Bronchial epithelial cell (primary cell): Measurements from ENCODE around the gene PLD1. TPM values are rescaled to one million over a fixed set of nuclear protein-coding genes. Genes with fewer than 3 reads are reported as not detected.

Experiments used
- DNase-seq: peaks from one replicate; pipeline ENCODE4 v3.0.0-alpha.2; 2010; ENCODE audit warnings: low read depth
- FAIRE-seq: peaks from 2 replicates; lab custom pipeline; 2011; peaks lifted over from hg19 to GRCh38; lab: Jason Lieb, UNC
- H3K27me3 ChIP-seq: 2 replicates; pipeline ENCODE4 v1.5.1; 2011; ENCODE audit warnings: low read length; ENCODE audit not compliant: control insufficient read depth, insufficient read depth
- H3K36me3 ChIP-seq: 2 replicates; pipeline ENCODE4 v1.5.1; 2011; ENCODE audit warnings: low read length; ENCODE audit not compliant: control insufficient read depth, insufficient read depth
- H3K4me3 ChIP-seq: 2 replicates; pipeline ENCODE4 v1.5.1; 2011; ENCODE audit warnings: mild to moderate bottlenecking, low read depth, low read length, control low read depth
- CTCF ChIP-seq: IDR thresholded peaks from 2 replicates; pipeline ENCODE4 v1.5.1; 2011; ENCODE audit warnings: mild to moderate bottlenecking, moderate library complexity, low read length, control low read depth, inconsistent platforms; ENCODE audit not compliant: insufficient read depth, severe bottlenecking
- total RNA-seq: library from RNA; depleted of rRNA; stranded (reverse); fragments of >200 nt; gene quantifications from 2 replicates; pipeline ENCODE4 v1.2.1, GENCODE V29; 2014

PLD1 gene
- total RNA-seq, 1 donor from 2014 or later, result 10.5 TPM

DNA sequence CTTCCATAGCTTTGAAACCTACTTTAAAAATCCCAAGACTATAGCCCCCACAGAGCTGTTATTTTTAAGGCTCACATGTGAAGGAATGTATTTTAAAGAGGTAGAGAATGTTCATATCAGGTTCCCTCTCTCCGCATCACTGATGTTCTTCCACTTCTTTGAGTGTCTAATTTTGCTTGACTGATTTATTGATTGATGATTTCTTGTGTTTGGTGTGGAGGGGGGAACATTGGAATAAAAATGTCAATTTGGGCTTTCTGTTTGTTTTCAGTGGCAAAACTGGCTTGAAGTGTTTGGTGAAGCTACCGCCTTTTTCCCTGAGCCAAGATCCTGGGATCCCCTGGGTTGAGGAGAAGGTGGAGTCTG is 30.1 kb upstream of the PLD1 start:
- Histone ChIP-seq H3K36me3 (no peaks in the 10 kb centered on the region), H3K4me3 (no peak overlapping the region), H3K27me3 (no peaks in the 10 kb centered on the region)
- FAIRE-seq, result no peak
- TF ChIP-seq CTCF, result no peak
- no peak for DNase-seq

DNA sequence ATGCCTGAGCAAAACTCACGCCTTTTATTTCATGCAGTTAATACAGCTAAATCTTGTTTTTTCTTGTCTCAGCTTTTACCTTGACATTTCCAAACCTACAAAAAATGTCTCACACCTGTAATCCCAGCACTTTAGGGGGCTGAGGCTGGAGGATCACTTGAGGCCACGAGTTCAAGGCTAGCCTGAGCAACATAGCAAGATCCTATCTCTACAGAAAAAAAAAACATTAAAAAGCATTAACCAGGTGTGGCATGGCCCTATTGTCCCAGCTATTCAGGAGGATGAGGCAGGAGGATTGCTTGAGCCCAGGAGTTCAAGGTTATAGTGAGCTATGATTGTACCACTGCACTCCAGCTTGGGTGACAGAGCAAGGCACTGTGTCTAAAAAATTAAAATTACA is 29.0 kb upstream of the PLD1 start:
- TF ChIP-seq CTCF, result no peak
- no peak for DNase-seq
- H3K27me3 ChIP-seq, result no peaks in the 10 kb centered on the region
- no peak for FAIRE-seq
- no peaks in the 10 kb centered on the region for H3K36me3 ChIP-seq
- H3K4me3 ChIP-seq, result no peak overlapping the region

GRCh38 chr3:171838218-171838720 is 28.0 kb upstream of the PLD1 start:
- no peak overlapping the region for H3K4me3 ChIP-seq
- no peaks in the 10 kb centered on the region for H3K27me3 ChIP-seq
- TF ChIP-seq CTCF, result no peak
- FAIRE-seq (no peak), DNase-seq (no peak)
- H3K36me3 ChIP-seq, result no peaks in the 10 kb centered on the region

DNA sequence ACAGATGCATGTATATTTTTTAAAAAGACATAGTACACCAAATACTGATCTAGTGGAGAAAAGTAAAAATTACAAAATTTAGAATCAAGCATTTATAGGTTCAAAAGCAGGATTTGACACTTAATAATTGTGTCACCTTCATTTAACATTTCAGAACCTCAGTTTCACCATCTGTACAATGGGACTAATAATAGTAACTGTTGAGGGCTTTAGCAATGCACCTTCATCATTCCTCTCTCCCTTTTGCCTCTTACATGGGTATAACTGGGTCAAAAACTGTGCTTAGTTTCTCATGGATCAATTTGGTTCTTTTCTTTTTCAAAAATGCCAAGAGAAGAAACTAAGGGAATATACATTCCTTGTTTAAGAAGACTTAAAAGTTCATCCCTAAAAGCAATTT is 27.4 kb upstream of the PLD1 start:
- Histone ChIP-seq H3K36me3 (no peaks in the 10 kb centered on the region), H3K4me3 (no peak overlapping the region), H3K27me3 (no peaks in the 10 kb centered on the region)
- FAIRE-seq (no peak), DNase-seq (no peak)
- TF ChIP-seq CTCF, result no peak

DNA sequence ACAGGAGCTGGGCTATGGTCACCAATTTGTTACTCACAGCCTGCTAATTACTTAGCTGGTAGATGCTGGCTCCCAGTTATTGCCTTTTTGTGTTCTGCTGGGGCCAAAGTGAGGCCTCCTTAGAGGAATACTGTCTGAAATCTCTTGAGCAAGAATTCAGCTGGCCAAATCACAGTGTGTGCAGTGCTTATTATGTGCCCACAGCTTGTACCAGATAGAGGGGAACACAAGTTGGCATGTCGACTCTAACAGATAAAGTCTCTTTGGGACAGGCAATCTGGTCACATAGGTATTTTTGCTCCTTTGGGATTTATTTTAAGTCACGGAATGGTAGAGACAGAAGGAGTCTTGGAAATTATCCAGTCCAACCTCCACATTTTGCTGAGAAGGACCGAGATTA is 26.6 kb upstream of the PLD1 start:
- DNase-seq, result no peak
- no peak overlapping the region for H3K4me3 ChIP-seq
- H3K27me3 ChIP-seq, result no peaks in the 10 kb centered on the region
- no peak for FAIRE-seq
- H3K36me3 ChIP-seq, result no peaks in the 10 kb centered on the region
- TF ChIP-seq CTCF, result no peak

DNA sequence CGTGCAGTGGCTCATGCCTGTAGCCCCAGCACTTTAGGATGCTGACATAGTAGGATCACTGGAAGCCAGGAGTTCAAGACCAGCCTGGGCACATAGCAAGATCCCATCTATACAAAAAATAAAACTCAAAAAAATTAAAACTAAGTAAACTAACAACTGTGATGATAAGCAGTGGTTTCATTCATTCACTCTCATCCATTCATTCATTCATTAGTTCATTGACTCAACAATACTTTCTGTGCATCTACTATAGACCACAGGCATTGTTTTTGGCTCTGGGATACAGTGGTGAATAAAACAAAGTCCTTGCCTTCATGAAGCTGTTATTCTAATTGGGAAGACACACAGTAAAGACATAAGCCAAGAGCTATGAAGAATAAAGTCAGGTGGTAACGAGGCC is 25.3 kb upstream of the PLD1 start:
- Histone ChIP-seq H3K36me3 (no peaks in the 10 kb centered on the region), H3K27me3 (no peaks in the 10 kb centered on the region), H3K4me3 (no peak overlapping the region)
- TF ChIP-seq CTCF, result no peak
- DNase-seq (no peak), FAIRE-seq (no peak)
